GM20000 (cell line): ENCODE measurements around the gene USP44.

Experiments
- DNase-seq: peaks from one replicate; pipeline ENCODE4 v3.0.0; 2012; ENCODE audit warnings: low spot score
- CTCF ChIP-seq: IDR thresholded peaks from 2 replicates; pipeline ENCODE4 v1.5.1; 2012; ENCODE audit warnings: mild to moderate bottlenecking, control low read depth; ENCODE audit errors: extremely low read depth, missing control alignments

USP44 gene

GRCh38 chr12:95541436-95541835, 9.8 kb downstream of the USP44 start:
- no peak for TF ChIP-seq CTCF

GRCh38 chr12:95538656-95539055, 12.6 kb downstream of the USP44 start:
- TF ChIP-seq CTCF = no peak
- no peak for DNase-seq

More at GRCh38 chr12:95541436-95541835, 9.8 kb downstream of the USP44 start:
- DNase-seq = no peak

GRCh38 chr12:95538006-95538405, 13.3 kb downstream of the USP44 start:
- TF ChIP-seq CTCF = no peak
- no peak for DNase-seq

GRCh38 chr12:95533985-95534384, 17.3 kb downstream of the USP44 start:
- no peak for TF ChIP-seq CTCF
- DNase-seq = no peak

- DNase-seq = no peak
- TF ChIP-seq CTCF = no peak
These were observed 18.4 kb downstream of the USP44 start for GRCh38 chr12:95532851-95533250.

- TF ChIP-seq CTCF = no peak
- no peak for DNase-seq
These were observed 21.5 kb downstream of the USP44 start for GRCh38 chr12:95529693-95530225.

- TF ChIP-seq CTCF = no peak
- DNase-seq = no peak
These were observed 22.8 kb downstream of the USP44 start for GRCh38 chr12:95528431-95528830.
